NCI-H2107 treated with DMSO at 0.1 percent for 48 hours (cell line): ENCODE results near the gene NFKBIB.
"Not testable (repeated sequence)": the region's sequence is repeated elsewhere in the genome, so short reads cannot be mapped to it uniquely, and the experiment has no call there.

Experiments used
- DNase-seq: peaks from one replicate; lab custom pipeline; 2025; ENCODE audit not compliant: unreplicated experiment; lab: John Stamatoyannopoulos, UW

The NFKBIB gene

GRCh38 chr19:38922482-38922881 lies 22.7 kb downstream of the NFKBIB start:
- DNase-seq = no peak

GRCh38 chr19:38924388-38924787 lies 24.6 kb downstream of the NFKBIB start:
- no peak for DNase-seq

GRCh38 chr19:38928391-38929001 lies 28.7 kb downstream of the NFKBIB start:
- DNase-seq = no peak

GRCh38 chr19:38929929-38930775 lies 30.4 kb downstream of the NFKBIB start, which contains the start of gene SARS2:
TSS of gene SARS2 (minus strand) at chr19:38930763. CDS start at chr19:38930736, 27 bp downstream.
- DNase-seq = peak; percentile 80

DNA sequence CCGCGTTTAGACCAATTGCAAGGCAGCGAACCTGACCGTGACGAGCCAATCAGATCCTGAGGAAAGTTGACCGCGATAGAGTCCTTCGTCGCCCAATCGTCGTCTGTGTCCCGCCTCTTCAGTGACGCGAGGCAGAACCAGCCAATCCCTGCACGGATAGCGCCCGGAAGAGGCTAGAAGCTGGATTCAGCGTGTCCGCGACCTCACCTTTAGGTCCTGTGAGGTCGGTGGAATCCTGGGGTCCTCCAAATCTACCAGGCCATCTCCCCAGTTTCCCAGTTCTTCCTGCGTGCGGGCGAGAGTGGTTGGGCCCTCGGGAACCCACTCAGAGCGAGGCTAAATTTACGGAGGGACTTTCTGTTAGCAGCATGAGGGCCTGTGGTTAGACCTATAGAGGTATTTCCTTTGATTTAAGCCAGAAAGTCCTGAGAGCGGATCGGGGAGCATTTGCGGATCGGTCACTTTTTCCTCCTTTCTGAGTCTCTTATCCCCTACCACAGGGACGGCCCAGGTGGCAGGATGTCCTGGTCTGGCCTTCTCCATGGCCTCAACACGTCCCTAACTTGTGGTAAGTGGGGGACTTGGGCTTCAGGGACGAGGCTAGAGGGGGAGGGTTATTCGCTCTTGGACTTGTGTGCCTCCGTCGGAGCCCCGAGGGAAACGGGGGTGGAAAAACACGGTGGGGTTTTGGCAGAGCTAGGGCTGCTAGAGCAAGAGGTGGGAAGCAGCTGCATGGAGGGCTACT lies 31.2 kb downstream of the NFKBIB start, which contains the start of gene MRPS12:
TSS of gene MRPS12 (plus strand) at position 169 of the 745 bp plus-strand sequence. CDS start at position 520, 351 bp downstream.
- peak; percentile 95 for DNase-seq

DNA sequence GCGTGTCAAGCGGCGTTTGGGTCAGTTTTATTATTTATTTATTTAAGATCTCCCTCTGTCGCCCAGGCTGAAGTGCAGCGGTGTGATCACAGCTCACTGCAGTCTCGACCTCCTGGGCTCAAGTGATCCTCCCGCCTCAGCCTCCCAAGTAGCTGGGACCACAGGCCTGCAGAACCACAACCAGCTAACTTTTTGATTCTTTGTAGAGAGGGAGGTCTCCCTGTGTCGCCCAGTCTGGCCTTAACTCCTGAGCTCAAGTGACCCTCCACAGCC lies 31.7 kb downstream of the NFKBIB start:
- DNase-seq = no peak

GRCh38 chr19:38932425-38933179 lies 32.8 kb downstream of the NFKBIB start:
- no peak for DNase-seq

DNA sequence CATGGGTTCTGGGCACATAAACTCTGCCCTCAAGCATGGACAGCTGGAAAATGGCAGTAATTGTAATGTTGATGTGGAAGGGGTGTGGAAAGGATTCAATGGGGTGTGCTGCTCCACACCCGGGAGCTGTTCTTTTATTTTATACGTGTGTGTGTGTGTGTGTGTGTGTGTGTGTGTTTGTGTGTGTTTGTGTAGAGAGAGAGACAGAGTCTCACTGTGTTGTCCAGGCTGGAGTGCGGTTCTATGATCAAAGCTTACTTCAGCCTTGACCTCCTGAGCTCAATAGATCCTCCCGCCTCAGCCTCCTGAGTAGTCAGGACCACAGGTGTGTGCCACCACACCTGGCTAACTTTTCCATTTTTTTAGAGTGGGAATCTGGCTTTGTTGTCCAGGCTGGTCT lies 33.8 kb downstream of the NFKBIB start:
- no peak for DNase-seq

DNA sequence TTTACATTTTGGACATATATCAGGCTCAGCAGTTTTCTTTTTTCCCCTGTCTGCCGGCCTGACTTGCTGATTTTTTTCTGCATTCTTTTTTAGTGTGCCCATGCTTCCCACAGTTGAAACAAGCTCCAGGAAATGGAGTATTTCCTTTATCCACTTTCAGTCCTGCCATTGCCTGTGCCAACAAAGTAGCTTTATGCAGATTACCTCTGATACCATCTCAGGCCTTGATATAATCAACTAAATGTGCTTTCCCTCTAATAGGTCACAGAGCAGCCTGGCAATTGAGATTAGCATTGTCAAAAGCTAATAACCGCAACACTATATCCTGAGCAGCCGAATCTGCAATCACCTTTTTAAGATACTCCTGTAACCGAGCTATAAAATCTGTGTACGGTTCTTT lies 40.2 kb downstream of the NFKBIB start:
- no peak for DNase-seq

DNA sequence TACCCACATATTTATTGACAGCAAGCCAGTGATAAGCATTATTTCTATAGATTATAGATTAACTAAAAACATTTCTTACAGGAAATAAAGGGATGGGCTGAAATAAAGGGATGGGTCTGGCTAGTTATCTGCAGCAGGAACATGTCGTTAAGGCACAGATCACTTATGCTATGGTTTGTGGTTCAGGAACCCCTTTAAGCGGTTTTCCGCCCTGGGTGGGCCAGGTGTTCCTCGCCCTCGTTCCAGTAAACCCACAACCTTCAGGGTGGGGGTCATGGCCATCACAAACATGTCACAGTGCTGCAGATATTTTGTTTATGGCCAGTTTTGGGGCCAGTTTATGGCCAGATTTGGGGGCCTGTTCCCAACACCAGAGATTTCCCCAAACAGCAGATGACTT lies 41.7 kb downstream of the NFKBIB start:
- DNase-seq = not testable (repeated sequence)

DNA sequence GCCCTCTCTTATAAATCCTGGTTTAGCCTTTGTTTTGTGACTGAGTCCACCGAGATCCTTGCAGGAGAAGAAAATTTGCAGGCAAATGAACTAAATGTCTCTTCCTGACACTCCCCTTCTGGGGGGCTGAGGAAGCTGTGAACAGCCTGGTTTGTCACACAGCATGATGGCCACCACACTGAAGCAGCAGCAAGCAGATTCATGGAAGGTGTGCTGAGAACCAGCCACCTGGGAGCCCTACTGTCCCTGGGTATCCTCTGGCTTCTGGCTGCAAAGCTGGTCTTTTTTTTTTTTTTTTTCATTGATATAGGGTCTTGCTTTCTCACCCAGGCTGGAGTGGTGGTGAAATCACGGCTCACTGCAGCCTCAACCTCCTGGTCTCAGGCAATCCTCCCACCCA lies 42.2 kb downstream of the NFKBIB start:
- no peak for DNase-seq

DNA sequence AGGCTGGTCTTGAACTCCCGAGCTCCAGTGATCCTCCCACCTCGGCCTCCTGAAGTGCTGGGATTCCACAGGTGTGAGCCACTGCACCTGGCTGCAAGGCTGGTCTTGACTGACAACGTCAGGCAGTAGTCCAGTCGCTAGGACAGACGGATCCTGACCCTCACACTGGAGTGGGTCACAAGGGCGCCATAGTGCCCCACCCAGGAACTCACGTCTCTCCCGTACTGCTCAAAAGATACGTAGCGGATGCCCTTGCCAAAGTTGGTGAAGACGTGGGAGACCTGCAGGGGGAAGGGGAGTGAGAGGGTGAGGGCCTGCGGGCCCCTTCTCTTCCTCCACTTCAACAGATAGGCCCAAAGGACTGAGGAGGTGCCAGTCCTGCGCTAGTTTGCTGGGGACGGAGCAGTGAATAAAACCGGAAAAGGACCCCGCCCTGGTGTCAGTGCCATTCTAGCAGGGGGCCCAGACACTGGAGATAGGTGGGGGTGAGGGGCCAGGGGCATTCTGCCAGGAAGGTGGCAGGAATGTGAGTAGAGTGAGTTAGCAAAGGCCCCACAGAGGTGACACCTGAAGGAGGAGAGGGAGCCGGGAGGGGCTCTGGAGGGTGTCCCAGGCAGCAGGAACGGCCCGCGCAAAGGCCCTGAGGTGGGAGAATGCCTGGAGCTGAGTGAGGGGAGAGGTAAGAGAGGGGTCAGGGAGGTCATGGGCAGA lies 42.9 kb downstream of the NFKBIB start:
- DNase-seq = no peak

DNA sequence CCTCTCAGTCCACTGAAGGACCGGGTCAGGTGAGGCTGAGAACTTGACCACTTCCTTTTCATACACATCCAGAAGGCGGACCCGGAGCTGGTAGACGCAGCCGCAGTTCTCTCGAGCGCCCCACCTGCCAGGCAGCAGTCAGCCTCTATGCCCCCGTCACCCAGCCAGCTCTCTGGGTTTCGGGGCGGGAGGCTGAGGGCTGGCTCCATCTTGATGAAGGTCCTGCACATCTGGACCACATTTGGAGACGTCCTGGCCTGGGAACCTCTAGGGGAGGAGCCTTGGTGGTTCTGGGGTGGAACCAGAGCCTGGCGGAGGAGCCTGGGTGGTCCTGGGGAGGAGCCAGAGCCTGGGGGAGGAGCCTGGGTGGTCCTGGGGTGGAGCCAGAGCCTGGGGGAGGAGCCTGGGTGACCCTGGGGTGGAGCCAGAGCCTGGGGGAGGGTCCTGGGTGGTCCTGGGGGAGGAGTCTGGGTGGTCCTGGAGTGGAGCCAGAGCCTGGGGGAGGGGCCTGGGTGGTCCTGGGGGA lies 45.3 kb downstream of the NFKBIB start:
- DNase-seq = no peak

GRCh38 chr19:38945562-38946228 lies 45.9 kb downstream of the NFKBIB start:
- DNase-seq = no peak

GRCh38 chr19:38946229-38947010 lies 46.7 kb downstream of the NFKBIB start:
- no peak for DNase-seq

GRCh38 chr19:38949580-38950367 lies 50.0 kb downstream of the NFKBIB start:
- DNase-seq = peak; percentile 9

GRCh38 chr19:38951187-38951586 lies 51.4 kb downstream of the NFKBIB start:
- no peak for DNase-seq
